ENCODE measurements around the gene PPM1F.

The PPM1F gene

DNA sequence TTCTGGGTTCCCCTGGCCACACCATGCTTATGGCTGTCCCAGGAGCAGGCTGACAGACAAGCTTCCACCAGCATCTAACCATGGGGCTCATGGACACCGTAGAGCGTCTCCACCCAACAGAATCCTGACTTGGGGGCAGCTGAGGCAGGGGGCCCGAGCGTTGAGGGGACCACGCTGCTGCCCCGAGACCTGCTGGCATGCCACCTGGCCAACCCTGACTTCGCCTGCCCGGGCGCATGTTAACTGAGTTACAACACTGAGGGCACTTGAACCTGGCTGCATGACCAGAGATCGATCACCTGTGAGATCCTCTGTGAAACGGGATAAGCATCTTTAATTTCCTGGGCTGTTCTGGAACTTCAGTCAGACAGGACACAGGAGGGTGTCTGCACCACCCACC, 13.7 kb downstream of the PPM1F start:
- DNase-seq, result no peak

GRCh38 chr22:21938071-21938822, 14.4 kb downstream of the PPM1F start:
- peak; percentile 82 to 92 for DNase-seq

GRCh38 chr22:21937821-21938070, 14.9 kb downstream of the PPM1F start:
- DNase-seq, result no peak

DNA sequence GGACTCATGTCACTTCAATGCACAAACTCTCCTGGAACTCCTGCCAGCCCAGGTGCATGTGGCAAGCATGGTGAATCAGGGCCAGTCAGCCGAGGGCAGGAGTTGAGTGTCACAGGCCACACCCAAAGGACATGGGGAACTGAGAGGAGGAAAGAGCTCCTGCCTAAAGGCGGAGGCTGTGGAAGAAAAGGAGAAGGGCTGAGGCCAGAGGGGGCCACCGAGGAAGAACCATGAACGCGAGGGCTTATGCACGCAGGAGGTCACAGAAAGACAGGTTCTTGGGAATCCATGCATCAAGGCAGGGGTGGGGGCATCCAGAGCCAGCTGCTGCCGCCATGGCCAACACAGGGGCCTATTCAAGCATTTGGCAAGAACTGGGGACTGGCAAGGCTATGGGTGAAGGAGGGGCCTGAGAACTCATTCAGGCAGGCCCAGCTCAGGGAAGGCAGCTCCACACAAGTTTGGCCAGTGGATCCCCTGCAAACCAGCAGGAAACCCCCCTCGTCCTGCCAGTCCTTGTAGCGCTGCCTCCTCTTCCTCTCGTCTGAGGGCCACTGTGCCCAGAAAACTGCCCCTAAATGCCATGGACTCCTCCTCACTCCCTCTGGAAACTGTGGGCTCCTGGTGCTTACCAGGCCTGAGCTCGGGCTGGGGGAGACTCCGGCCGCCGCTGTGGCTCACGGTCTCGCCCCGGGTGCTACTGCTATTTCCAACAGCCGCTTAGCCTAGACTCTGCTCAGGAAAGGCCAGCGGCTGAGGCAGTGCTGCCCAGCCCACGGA, 15.4 kb downstream of the PPM1F start:
- no peak for DNase-seq

DNA sequence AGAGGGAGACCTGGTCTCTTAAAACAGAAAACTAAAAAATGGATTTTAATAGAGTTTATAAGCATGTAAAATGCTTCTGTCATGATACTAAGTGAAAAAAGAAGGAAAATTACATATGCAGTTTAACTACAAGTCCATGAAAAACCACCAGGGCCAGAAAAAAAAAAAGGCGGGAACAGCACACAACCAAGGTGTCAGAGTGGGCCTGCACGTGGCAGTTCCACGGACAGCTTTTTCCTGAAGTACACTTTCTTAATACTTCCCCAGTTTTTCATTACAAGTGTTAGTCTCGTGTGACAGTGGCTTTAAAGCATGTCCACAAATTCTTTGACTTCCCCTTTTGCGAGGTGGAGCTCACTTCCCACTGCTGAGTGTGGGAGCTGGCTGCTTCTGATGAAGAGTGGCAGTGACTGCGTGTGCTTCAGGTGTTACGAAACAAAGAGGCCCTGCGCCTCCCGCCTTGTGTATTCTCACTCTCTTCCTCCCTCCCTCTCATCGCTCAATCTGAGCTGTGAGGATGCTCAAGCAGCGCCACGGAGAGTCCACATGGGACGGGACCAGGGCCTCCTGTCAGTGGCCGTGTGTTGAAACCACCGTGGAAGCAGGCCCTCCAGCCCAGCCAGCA, 16.4 kb downstream of the PPM1F start:
- DNase-seq, result no peak

DNA sequence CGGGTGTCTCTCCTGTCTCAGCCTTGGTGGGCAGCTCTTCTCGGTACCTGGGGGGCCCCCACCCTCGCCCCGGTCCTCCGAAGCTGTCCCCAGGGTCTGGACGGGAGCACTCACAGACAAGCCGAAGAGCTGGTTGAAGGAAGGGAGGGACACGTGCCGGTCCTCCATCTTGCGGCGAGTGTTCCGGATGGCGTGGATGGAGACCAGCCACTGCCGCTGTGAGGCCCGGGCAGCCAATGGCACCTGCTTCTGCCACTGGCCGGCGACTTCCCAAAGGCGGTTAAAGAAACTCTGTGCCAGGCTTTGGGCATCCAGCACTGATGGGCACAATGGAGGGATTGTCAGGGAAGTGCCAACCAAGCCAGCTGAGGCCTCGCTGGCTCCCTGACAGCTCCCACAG, 18.7 kb downstream of the PPM1F start:
- DNase-seq, result no peak

DNA sequence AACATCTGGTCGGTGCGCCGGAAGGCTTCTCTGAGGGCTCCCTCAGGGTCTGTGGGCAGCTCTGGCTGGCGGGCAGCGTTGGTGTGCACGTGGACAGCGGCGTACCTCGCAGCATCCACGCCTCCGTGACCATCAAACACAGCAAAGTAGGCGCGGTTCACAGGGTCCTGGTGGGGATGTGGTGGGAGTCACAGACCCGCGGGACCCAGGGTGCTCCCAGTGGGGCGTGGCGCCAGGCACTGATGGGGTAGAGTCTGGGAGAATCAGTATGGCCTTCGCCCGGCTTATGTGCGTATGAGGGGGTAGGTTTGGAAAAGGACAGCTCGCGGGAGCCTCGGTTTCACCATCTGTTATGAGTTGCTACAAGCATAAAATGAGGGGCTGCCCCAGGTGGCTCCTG, 19.2 kb downstream of the PPM1F start:
- no peak for DNase-seq

DNA sequence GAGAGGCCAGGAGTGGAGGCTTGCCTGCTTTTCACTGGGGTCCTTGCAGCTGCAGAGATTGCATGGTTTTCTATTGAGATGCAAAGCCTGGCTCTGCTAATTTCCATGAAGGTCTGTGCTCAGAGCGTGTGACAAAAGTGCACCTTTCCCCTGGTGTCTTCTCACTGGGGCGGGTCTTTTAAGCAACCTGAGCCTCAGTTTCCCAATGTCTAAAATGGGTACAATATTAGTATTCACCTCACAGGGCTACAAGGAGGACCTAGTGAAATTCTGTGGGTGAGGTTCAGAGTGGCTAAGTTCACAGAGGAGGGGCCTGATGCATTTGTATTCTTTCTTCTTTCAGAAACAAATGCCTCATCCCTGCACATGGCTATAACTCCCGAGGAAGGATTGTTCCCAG, 20.3 kb downstream of the PPM1F start:
- DNase-seq, result no peak

DNA sequence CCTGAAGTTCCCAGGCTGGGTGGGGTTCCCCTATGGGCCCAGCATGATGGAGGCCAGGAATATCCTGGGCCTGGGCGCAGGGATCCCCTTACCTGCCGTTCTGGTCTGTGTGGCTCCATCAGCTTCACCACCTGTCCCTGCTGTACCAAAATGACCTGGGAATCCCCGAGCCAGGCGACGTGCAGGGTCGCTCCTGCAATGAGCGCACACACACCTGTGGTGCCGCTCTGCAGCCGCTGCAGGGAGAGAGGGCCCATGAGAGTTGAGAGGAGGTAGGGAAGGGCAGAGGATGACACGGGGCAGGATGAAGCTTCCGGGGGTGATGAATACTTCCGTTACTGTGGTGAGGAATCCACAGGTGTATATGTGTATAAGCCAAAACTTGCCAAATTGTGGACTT, 21.6 kb downstream of the PPM1F start:
- no peak for DNase-seq

GRCh38 chr22:21929253-21929652, 23.4 kb downstream of the PPM1F start:
- no peak for DNase-seq

DNA sequence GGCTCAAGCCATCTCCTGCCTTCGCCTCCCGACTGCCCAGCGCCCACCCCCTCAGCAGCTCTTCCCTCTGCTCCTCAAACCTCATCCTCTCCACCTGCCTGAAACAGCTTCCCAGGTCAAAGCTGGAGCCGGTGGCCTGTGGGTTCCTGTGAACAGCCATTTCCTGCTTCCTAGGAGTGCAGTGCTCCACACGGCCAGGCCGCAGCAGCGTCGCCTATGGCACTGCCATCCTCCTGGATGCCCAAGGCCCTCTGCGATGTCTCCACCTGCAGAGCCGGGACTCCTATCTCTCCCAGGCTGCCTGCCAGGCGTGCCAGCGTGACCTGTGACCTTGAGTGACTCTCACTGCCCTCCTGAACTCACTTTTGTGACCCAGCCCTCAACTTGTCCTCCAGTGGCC, 24.6 kb downstream of the PPM1F start:
- no peak for DNase-seq

DNA sequence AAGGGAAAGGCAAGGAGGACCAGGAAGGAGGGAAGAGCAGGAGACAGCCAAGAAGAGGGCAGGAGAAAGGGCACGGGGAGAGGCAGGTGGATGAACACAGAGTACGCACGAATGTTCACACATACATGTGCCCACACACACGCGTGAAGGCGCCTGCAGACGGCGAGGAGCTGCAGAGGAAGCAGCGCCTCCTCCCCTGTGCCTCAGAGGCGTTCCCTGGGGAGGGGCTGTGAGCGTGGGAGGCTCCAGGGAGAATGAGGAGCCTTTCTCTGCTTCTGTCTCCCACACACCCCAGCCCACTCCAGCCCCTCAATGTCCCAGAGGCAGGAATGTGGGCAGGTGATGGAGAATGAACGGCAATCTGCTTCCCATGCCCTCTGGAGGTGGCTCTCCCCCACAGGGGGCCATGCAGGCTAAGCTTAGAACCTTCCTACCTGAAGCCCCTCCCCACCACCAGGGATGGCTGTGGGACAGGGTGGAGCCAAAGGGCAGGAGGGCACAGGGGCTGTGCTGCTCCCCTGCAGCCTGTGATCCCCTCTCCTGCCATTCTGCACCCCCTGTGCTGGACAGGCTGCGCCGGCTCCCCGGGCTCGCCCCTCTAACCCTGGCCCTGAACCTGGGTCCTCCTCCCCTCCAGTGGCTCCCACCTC, 25.3 kb downstream of the PPM1F start:
- no peak for DNase-seq

DNA sequence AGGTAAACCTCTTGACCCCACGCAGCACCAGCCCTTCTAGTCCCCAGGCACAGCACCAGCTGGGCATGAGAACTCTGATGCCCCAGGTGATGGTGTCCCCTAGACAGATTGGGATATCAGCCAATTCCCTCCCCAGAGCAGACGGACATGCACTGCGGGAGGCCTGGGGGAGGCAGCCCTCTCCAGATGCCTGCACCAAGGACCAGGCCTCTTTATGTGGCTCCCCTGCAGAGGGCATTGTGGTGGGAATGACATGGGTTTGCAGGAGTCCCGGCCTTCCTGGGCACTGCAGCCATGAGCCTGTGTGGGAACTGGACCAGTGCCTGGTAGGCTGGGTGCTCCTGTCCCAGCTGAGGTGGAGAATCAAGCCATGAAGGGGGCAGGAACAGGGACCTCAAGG, 25.9 kb downstream of the PPM1F start:
- no peak for DNase-seq

DNA sequence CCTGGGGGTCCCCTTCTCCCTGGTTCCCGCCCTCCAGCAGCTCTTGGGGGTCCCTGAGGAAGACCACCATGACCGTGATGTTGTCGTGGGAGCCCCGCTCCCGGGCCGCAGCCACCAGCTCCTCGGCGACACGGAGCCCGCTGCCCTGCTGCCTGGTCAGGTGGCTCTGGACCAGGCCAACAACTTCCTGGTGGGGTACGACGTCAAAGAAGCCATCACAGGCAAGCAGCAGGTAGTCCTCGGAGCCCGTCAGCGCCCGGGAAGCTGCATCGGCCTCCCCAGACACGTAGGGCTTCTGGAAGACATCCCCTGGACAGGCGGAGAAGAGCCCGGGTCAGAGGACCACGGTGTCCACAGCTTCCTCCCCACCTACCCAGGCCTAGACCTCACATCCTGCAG, 29.5 kb downstream of the PPM1F start:
- no peak for DNase-seq

DNA sequence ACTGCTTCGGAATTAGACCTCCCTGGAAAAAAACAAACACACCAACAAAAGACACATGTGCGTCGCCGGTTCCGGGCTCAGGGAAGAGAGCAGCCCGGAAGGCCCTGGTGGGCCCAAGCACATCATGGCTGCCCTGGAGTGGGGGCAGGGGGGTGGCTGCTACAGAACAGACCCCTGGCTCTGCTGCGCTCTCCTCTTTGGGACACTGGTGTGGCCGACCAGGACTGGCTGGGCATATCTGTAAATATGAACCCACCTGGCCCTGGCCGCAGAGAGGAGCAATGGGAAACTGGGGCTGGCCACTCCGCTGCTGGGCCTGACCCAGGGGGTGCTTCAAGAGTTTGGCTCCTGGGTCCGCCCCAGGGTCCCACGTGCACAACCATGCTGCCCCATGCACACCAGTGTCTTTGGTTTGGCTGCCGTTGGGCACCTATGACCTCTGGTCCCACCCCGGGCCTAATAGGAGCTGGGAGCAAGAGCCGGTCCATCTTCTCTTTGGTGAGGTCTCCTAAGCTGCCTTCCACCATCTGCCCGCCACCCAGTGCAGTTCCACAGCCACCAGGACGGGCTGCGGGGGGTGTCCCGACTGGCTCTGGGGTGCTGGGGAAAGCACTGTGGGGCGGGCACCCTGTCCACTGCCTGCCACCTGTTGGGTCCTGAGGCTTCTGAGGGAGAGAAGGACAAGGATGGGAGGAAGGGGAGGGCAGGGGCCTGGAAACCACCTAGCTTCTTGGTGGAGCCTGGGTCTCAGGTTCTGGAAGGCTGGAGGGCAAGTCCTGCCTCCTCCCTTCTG, 30.1 kb downstream of the PPM1F start:
- DNase-seq, result no peak

DNA sequence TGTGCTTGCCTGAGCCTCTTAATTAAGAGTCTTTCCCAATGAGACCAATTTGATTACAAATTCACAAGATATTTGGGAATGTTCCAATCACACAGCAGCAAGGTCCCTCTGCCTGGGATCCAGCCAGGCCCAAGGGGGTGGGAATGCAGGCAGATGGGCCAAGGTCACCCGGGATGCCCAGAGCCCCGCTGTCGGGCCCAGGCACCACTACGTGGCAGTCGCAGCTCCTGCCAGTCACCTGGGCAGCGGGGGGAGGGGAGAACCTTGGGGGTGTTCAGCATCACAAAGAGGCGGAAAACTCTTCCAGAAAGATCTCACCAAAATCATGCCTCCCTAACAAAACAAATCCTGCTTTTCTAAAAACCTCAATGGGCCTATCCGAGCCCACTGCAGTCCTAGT, 30.9 kb downstream of the PPM1F start:
- DNase-seq, result no peak

DNA sequence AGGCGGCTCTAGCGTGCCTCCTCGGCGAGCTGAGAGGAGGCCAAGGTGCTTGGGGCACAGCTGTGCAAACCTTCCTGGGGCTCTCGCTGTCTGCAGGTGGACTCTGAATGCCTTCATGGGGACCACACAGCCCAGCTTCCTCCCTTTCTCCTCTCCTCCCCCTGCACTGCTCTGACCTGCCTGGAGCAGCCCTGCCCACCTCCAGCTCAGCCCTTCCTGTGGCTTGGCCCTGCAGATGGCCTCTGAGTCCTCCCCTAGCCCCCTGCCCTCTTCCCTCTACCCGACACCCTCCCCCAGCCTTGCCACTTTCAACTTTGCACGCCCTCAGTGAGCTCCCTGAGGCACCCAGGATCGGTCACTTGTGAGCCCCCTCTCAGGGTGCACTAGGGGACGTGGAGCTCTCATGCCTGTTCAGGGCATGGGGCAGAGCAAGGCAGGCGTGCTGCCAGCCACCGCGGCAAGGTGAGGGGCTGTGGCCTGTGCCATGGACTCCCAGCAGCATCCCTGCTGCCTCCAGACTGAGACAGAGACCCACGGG, 31.4 kb downstream of the PPM1F start:
- no peak for DNase-seq

DNA sequence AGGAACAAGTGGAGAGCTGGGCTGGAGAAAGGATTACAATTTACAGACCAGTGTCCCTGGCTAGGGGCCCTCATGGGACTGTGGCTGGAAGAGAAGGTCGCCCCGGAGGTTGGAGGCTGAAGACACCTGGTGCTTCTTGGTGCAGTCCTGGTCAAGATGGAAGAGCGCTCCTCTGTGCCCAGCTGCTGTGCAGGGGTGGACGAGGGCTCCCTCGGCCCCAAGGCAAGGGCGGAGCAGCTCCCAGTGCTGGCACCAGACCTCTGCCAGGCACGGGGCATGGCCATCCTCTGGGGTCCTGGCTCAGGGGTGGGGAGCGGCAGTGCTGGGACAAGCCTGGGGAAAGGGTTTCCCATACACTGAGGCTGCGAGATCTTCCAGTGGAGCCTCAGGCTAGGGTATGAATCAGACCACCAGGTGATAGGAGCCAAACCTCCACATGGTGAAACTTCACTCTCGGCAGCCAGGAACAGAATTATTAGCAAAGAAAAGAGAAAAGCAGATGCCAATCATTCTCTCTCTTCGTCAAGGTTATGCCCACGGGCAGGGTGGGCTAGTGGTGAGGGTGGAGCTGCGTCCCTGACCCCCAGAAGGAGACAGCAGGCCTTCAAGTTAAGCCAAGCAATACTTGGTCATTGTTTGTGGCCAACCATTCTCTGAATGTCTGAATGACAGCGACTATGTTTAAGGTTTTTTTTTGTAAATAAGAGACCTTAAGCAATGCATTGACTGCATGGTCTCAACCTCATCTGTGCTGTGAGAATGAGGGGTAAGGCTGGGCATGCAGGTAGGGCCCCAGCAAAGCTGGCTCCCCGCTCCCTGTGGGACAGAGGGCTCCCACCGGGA, 32.1 kb downstream of the PPM1F start:
- no peak for DNase-seq

DNA sequence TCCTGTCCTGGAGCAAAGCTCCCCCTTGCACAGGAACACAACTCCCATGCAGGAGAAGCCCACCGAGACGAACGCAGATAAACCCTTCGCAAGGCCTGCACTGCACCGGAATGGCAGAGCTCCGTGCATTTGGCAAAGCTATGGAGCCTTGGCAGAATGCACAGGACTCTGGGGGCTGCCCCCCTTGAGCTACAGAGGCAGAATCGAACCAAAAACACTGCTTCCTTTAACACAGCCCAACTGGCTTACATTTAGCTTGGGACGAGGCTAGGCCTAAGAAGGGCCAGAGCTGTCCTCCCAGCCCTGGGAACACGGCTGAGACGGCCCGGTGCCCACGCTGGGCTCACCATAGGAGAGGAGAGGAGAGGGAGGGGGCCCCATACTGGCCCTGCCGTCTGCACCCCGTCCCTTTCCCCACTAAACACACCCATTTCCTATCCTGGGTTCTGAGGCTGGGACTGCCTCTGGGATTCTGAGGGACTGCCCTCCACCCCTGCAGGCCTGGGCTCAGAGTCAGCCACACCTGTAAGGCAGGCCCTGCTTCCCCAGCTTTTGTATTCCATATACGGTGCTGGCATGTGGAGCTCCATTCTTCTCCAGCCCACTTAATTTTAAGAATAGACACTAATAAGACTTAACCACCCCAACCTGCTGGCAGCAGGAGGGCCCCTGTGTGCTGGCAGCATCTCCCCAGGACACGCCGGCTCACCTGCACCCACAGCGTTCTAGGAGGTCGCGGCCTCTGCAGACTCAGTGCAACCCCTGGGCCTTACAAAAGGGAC, 32.9 kb downstream of the PPM1F start:
- no peak for DNase-seq

GRCh38 chr22:21918466-21919185, 34.0 kb downstream of the PPM1F start:
- no peak for DNase-seq

GRCh38 chr22:21917959-21918261, 34.7 kb downstream of the PPM1F start:
- no peak for DNase-seq

Data from stimulated activated CD4-positive, alpha-beta T cell treated with anti-CD3 and anti-CD28 coated beads, Interleukin-4, amount 100 ng/mL, for 4 hours (primary cell).